Loucy (cell line): ENCODE data around the gene LRBA.
"Not testable (repeated sequence)": the region's sequence is repeated elsewhere in the genome, so short reads cannot be mapped to it uniquely, and the experiment has no call there.

ENCODE experiments used
- H2AFZ ChIP-seq: fragments of 200-600 bp; sonication (generic); 2 replicates; pipeline ENCODE4 v1.6.0; 2016; ENCODE audit warnings: antibody characterized with exemption, mild to moderate bottlenecking, low read length, moderate library complexity
- H3F3A ChIP-seq: fragments of 200-600 bp; 2 replicates; pipeline ENCODE4 v1.6.0; 2016; ENCODE audit warnings: antibody characterized with exemption, low read depth, mild to moderate bottlenecking
- H3K27me3 ChIP-seq: fragments of 200-600 bp; sonication (generic); 2 replicates; pipeline ENCODE4 v1.6.1; 2014; ENCODE audit warnings: low read length, mild to moderate bottlenecking; ENCODE audit not compliant: insufficient read depth, poor library complexity, severe bottlenecking
- H3K36me3 ChIP-seq: fragments of 200-600 bp; sonication (generic); 2 replicates; pipeline ENCODE4 v1.6.1; 2016; ENCODE audit warnings: low read length; ENCODE audit not compliant: insufficient read depth
- H3K4me1 ChIP-seq: fragments of 200-600 bp; sonication (generic); 2 replicates; pipeline ENCODE4 v1.5.1; 2014; ENCODE audit warnings: low read length, mild to moderate bottlenecking; ENCODE audit not compliant: insufficient read depth, poor library complexity, severe bottlenecking
- H3K4me2 ChIP-seq: fragments of 200-600 bp; sonication (generic); 2 replicates; pipeline ENCODE4 v1.6.0; 2014; ENCODE audit warnings: antibody characterized with exemption, low read length, low read depth, mild to moderate bottlenecking; ENCODE audit not compliant: poor library complexity, severe bottlenecking
- H3K4me3 ChIP-seq: fragments of 200-600 bp; sonication (generic); 2 replicates; pipeline ENCODE4 v1.5.1; 2014; ENCODE audit warnings: low read length, mild to moderate bottlenecking, mixed read lengths; ENCODE audit not compliant: poor library complexity, severe bottlenecking
- H3K79me2 ChIP-seq: fragments of 200-600 bp; sonication (generic); 2 replicates; pipeline ENCODE4 v1.6.1; 2014; ENCODE audit warnings: low read length; ENCODE audit not compliant: insufficient read depth
- H3K9ac ChIP-seq: fragments of 200-600 bp; sonication (generic); 2 replicates; pipeline ENCODE4 v1.6.0; 2014; ENCODE audit warnings: mild to moderate bottlenecking, low read depth, low read length, moderate library complexity; ENCODE audit not compliant: poor library complexity, severe bottlenecking
- H3K9me2 ChIP-seq: fragments of 200-600 bp; sonication (generic); replicated peaks from 2 replicates; pipeline ENCODE4 v1.6.1; 2016; ENCODE audit warnings: low read depth, low read length, mixed read lengths
- H3K9me3 ChIP-seq: fragments of 200-600 bp; sonication (generic); 2 replicates; pipeline ENCODE4 v1.6.1; 2014; ENCODE audit warnings: mild to moderate bottlenecking, antibody characterized with exemption, low read length, low read depth; ENCODE audit not compliant: insufficient read depth
- H4K20me1 ChIP-seq: fragments of 200-600 bp; sonication (generic); 2 replicates; pipeline ENCODE4 v1.6.0; 2014; ENCODE audit warnings: antibody characterized with exemption, low read length, mild to moderate bottlenecking; ENCODE audit not compliant: insufficient read depth, poor library complexity, severe bottlenecking
- CTCF ChIP-seq: fragments of 200-600 bp; sonication (generic); conservative IDR thresholded peaks from 2 replicates; pipeline ENCODE4 v1.5.1; 2014; ENCODE audit warnings: mild to moderate bottlenecking, antibody characterized with exemption, low read length
- EZH2phosphoT487 ChIP-seq: fragments of 200-600 bp; IDR thresholded peaks from 2 replicates; pipeline ENCODE4 v1.6.1; 2018; ENCODE audit warnings: antibody characterized with exemption, mild to moderate bottlenecking, moderate library complexity, borderline replicate concordance

LRBA gene

GRCh38 chr4:151029537-151029936, 14.5 kb upstream of the LRBA start:
- H3K9ac ChIP-seq, result no peak overlapping the region
- H3K9me2 ChIP-seq, result no peaks in the 10 kb centered on the region
- no peaks in the 10 kb centered on the region for H3K9me3 ChIP-seq
- TF ChIP-seq CTCF, result no peak
- TF ChIP-seq EZH2phosphoT487, result no peak
- no peaks in the 10 kb centered on the region for H3K79me2 ChIP-seq
- no peaks in the 10 kb centered on the region for H3K36me3 ChIP-seq
- no peak overlapping the region for H2AFZ ChIP-seq
- no peak overlapping the region for H3K4me2 ChIP-seq
- H3K4me1 ChIP-seq, result no peaks in the 10 kb centered on the region
- no peaks in the 10 kb centered on the region for H3F3A ChIP-seq
- no peaks in the 10 kb centered on the region for H3K27me3 ChIP-seq
- no peaks in the 10 kb centered on the region for H4K20me1 ChIP-seq
- no peak overlapping the region for H3K4me3 ChIP-seq

GRCh38 chr4:151029006-151029405, 13.9 kb upstream of the LRBA start:
- H3F3A ChIP-seq, H2AFZ ChIP-seq, H3K9me2 ChIP-seq: not testable (repeated sequence)

GRCh38 chr4:151025759-151026158, 10.7 kb upstream of the LRBA start:
- Histone ChIP-seq H3F3A (no peaks in the 10 kb centered on the region), H3K4me1 (no peaks in the 10 kb centered on the region), H4K20me1 (no peaks in the 10 kb centered on the region), H3K9me3 (no peaks in the 10 kb centered on the region), H3K4me2 (no peak overlapping the region), H3K36me3 (no peaks in the 10 kb centered on the region), H3K9ac (no peak overlapping the region), H3K79me2 (no peaks in the 10 kb centered on the region), H2AFZ (no peak overlapping the region), H3K9me2 (no peaks in the 10 kb centered on the region), H3K27me3 (no peaks in the 10 kb centered on the region), H3K4me3 (no peak overlapping the region)
- TF ChIP-seq CTCF, result no peak

More at GRCh38 chr4:151029006-151029405, 13.9 kb upstream of the LRBA start:
- H3K9me3 ChIP-seq, H3K4me2 ChIP-seq, H3K27me3 ChIP-seq, H3K4me1 ChIP-seq, H3K9ac ChIP-seq, H3K4me3 ChIP-seq, H3K36me3 ChIP-seq, H3K79me2 ChIP-seq, H4K20me1 ChIP-seq: not testable (repeated sequence)

GRCh38 chr4:151022586-151022985, 7.5 kb upstream of the LRBA start:
- Histone ChIP-seq H3K4me3 (no peak overlapping the region), H3K4me1 (no peaks in the 10 kb centered on the region), H3F3A (no peaks in the 10 kb centered on the region), H3K36me3 (no peaks in the 10 kb centered on the region), H3K27me3 (no peaks in the 10 kb centered on the region), H4K20me1 (no peaks in the 10 kb centered on the region), H2AFZ (no peak overlapping the region), H3K4me2 (no peak overlapping the region), H3K79me2 (no peaks in the 10 kb centered on the region), H3K9ac (no peak overlapping the region), H3K9me2 (no peaks in the 10 kb centered on the region), H3K9me3 (no peaks in the 10 kb centered on the region)
- no peak for TF ChIP-seq CTCF
- TF ChIP-seq EZH2phosphoT487, result no peak
